GM18502 (cell line): ENCODE measurements around the gene ATXN7L2.

Experiments used
- ATAC-seq: cut with Tn5 transposase; IDR thresholded peaks from one replicate; pipeline ENCODE4 v1.9.1; 2021; ENCODE audit warnings: mild to moderate bottlenecking; ENCODE audit not compliant: unreplicated experiment, poor library complexity

ATXN7L2 gene

GRCh38 chr1:109541102-109541501 is 57.4 kb downstream of the ATXN7L2 start:
- no peak for ATAC-seq
